Measurements from ENCODE around the gene SLC6A3.

SLC6A3 gene

GRCh38 chr5:1419476-1420210, 25.6 kb downstream of the SLC6A3 start:
- DNase-seq, result no peak

- no peak for DNase-seq
Measured at GRCh38 chr5:1418921-1419280, 26.3 kb downstream of the SLC6A3 start.

DNA sequence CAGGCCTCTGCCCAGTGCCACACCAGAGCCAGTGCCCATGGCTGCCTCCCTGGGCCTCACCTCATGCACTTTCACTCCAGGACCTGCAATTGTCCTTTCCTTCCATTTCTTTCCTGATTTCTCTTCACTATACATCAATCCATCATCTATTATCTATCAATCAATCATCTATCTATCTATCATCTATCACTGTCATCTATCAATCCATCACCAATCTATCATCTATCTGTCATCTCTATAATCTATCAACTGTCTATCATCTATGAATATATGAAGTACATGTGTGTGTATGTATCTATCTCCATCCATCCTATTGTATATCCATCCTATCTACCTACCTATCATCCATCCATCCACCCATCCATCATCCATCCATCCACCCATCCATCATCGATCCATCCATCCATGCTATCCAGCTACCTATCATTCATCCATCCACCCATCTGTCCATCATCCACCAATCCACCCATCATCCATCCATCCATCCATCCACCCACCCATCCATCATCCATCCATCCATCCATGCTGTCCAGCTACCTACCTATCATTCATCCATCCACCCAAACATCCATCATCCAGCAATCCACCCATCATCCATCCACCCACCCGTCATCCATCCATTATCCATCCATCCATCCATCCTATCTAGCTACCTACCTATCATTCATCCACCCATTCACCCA, 26.9 kb downstream of the SLC6A3 start:
- DNase-seq, result no peak

DNA sequence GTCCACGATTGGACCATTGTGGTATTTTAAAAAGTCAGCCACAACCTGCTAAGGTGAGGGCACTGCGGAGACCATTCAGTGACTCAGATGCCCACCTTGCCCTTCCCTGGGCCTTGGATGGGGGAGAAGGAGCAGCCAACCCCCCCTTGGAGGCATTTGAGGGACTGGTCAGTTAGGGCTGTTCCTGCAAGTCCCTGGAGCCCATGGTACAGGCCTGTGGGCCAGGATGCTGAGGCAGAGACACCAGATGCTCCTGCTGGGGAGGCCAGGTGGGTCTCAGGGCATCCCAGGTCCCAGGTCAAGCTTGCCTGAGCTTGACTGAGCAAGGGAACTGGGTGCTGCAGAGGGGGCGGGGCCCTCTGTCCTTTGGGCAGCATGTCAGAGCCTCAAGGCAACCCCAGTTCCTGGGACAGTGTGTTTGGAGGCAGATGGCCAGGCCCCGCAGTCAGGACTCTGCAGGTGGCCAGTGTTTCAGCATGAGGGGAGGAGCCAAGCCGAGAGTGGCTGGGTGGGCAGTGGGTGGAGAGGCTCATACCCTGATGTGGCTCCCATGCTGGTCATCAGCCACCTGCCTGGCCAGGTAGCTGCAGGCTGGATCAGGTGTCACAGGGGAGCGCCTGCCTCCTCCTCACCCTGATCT, 27.5 kb downstream of the SLC6A3 start:
- DNase-seq, result no peak

DNA sequence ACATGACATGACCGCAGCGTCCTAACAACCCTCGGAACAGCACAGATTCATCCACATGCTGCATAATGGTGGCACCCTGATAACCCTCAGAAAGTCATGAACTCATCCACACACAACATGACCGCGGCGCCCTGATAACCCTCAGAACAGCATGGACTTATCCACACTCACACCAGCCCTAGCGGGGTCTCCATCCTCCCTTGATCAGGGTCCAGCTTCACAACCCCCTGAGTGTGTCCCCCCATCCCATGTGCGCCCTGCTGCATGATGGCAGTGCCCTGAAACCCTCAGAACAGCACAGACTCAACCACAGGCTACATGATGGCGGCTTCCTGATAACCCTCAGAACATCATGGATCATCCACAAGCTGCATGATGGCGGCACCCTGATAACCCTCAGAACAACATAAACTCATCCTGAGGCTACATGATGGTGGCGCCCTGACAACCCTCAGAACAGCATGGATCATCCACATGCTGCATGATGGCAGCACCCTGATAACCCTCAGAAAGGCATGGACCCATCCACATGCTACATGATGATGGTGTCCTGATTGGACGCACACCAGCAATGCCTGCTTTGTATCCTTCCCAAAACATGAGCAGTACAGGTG, 28.3 kb downstream of the SLC6A3 start:
- DNase-seq, result no peak

- no peak for DNase-seq
Measured at GRCh38 chr5:1415626-1416360, 29.4 kb downstream of the SLC6A3 start.

DNA sequence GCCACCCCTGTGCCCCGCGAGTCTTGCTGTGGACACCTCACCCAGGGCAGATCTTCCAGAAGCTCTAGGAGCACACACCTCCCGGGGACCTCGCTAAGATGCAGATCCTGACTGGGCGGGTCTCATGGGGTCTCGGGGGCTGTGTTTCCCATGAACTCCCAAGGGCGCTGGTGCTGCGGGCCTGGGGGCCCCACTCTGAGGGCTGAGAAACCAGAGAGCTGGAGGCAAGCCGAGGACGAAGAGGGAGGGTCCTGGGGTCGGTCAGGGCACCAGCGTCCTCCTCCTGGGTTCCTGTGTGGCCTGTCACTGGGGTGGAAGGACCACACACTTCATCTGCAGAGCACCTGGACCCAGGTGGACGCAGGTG, 30.2 kb downstream of the SLC6A3 start:
- no peak for DNase-seq

- no peak for DNase-seq
Measured at GRCh38 chr5:1414311-1415058, 30.8 kb downstream of the SLC6A3 start.

DNA sequence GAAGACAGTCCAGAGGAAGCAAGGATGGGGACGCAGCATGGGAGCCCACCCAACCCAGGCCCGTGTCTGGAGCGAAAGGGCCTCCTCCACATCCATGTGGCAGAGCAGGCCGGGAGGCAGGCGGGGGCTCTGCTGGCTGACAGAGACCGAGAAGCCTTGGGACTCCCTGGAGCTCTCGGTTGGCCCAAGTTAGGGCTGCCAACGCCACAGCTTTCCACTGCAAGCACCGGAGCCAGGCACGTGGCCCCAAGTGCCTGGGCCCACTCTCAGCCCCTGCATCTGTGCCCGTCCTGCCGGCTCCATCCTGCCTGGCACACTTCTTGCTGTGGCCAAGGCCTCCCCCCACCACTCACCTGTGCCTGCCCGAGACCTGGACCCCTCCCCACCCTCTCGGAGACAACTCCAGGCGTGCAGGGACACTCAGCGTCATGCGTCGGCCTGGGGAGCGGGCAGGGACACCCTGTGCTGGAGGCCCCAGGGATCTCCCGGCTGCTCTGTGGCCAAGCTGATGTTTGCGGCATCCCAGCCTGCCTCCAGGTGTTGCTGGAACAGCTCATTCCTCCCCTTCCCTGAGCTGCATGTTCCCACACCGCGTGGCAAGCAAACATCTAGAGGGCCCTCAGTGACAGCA, 31.5 kb downstream of the SLC6A3 start:
- no peak for DNase-seq

- no peak for DNase-seq
Measured at GRCh38 chr5:1413211-1413610, 32.0 kb downstream of the SLC6A3 start.

GRCh38 chr5:1412621-1413020, 32.6 kb downstream of the SLC6A3 start:
- DNase-seq, result no peak

DNA sequence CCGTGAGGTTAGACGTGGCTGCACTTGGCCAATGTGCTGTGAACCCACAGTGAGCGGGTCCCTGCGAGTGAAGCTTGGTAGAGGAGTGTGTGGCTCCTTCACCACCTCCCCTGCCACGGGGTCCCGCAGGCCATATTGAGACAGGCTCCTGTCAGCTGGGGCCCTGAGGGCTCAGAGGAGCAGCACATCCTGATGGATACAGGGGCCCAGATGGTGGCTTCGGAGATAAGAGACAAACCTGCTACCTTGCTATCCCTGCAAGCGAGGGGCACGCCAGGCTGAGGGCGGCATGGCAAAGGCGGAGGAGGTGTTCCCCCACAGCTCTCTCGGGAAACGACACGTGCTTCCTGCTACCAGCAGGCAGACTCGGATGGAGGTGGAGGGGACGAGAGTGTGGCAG, 33.1 kb downstream of the SLC6A3 start:
- no peak for DNase-seq

DNA sequence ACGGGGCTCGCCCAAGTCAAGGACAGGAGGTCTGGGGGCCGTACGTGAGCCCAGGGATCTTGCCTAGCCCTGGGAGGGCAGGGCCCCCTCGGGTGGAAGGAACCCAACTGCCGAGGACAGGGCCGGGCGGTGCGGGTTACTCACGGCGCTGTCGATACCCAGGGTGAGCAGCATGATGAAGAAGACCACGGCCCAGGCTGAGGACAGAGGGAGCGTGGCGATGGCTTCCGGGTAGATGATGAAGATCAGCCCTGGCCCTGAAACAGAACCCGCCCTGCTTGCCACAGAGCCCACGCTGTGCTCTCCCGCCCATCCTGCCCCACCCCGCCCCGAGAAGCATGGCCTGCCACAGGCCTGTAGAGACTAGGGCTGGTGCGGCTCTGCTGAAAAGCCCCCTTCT, 34.1 kb downstream of the SLC6A3 start:
- no peak for DNase-seq

DNA sequence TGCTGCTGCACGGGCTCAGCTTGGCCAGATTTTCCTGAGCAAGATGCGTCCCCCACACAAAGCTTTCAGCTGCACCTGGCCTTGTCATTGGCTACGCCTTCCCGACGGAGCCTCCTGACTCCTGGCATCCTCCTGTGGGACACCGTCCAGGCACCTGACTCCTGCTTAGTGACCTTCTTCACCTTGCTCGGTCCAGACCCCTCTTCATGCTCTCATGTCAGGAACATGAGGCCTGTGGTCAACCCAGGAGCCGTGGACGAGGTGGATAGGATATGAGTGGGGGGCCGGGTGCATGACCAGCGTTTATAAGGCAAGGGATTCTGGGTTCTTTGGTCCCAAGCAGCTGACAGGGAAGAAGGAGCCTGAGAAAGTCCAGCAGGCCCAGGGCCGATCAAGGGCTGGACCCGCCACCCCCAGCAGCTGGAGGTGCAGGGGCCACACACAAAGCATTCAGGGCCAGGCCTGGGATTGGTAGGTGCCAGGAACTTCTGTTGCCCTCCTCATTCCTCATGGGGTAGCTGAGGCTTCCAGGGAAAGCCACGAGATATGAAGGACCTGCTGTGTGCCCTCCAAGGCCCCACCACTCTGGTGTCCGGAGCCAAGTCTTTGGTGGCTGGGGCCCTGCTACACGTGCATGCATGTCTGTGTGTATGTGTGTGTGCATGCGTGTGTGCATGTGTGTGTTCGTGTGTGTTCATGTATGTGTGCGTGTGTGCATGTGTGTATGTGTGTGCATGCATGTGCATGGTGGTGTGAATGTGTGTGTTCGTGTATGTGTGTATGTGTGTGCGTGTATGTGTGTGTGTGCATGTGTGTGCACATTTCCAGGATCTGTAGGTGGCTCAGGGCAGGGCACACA, 34.9 kb downstream of the SLC6A3 start:
- DNase-seq, result no peak

DNA sequence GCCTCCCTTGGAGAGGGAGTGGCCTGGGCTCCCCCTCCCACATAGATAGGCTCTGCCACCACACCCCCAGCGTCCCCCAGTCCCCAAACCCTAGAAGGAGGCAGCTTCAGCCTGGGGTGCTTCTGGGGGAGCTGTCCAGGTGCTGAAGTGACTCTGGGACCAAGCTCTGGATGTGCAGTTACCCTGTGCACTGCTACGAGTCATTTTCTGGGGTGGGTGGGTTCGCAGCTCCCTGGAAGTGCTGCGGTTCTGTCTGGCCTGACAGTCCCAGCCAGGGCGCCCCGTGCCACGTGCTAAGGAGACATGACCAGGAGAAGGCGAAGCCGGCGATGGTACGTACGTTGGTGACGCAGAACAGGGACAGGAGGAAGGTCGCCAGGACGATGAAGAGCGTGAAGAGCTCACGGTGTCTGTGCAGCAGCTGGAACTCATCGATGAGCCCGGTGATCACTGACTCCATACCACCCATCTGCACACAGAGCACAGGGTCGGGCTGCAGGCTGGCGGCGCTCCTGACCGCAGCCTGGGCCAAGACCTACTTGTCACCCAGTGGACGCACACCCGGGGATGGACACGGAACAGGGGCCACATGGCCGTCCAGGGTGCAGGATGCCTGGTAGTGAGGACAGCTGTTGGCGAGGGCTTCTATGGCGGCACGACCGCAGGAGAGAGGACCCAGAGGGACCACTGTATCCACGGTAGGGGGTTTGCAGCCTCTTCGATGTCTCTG, 35.7 kb downstream of the SLC6A3 start:
- no peak for DNase-seq

DNA sequence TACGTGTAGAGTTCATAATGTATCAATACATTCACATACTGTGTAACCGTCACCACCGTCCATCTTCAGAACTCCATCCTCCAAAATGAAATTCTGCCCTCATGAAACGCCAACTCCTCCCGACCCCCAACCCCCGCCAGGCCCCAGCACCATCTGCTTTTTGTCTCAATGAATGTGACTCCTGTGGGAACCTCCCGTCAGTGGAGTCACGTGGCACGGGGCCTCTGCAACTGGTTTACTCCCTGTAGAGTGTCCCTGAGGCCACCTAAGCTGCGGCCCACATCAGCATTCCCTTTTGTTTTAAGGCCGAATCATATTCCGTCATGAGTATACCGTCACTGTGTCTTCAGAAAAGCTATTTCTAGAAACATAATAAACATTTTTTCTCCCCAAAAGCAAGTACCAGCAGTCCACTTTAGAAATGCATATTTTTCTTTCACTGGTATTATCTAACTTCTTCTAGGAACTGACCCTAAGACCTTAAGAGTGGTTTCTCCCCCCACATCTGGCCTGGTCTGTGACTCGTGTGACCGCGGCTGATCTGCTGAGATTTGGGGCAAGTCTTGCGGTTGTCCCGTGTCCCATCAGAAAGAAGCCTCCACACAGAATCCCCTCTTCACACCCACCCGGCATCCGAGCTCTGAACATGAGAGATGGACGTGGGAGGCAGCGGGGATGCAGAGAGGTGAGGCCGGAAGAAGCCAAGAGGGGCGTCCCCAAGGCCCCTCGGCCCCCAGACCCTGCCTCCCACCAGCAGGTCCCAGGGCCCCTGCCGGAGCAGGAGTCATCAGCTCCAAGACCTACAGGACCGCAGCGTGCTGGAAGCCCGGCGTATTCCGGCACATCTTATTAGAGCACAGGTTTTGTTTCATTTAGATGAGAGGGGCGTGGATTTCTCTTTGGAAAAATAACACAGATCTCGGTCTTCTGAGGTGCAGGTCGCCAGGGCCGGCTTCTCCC, 38.3 kb downstream of the SLC6A3 start:
- no peak for DNase-seq

DNA sequence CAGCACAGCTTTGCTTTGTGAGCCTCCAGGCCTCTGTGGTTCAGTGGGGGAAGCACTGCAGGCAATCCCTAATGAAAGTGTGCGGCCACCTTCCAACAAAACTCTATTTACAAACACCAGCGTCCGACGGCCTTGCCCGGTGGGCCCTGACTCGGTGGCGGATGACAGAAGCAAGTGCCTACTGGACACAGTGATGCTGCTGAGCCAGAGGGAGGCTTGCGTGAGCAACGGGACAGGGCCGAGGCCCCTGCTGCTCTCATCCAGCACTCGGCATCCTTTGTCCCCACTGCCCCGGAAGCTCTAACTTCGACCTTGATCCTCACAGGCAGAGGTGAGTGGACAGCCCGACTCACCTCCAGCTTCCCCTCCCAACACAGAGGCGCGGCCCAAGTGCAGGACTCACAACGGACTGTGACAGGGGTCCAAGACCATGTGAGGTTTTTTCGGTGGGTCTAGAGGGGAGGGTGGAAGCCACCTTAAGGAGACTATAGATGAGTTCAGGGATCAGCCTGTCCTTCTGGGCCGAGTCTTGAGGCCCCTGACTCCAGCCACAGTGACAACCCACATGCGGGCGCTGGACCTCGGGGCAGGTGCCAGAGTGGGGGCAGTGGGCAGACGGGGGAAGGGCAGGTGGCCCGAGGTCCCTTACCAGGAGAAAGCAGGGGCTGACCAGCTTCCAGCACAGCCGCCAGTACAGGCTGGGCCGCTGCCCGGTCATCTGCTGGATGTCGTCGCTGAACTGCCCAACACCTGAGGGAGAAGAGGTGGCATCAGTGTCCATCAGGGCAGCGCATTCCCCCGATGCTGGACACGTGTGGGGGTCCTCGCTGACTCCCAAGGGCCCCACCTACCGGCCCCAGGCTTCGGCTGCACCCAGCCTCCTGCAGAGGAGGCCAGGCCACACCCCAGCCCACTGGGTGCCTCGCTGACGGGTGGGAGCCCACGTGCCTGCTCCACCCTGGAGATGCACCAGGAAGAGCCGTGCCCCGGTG, 39.4 kb downstream of the SLC6A3 start:
- DNase-seq, result no peak

GRCh38 chr5:1405121-1405520, 40.1 kb downstream of the SLC6A3 start:
- DNase-seq, result no peak
